Pons (tissue), 1 donor: ENCODE data around the gene FOLR3.
"Not testable (repeated sequence)": the region's sequence is repeated elsewhere in the genome, so short reads cannot be mapped to it uniquely, and the experiment has no call there.

Experiments used
- DNase-seq: peaks from one replicate; pipeline ENCODE4 v3.0.0-alpha.2; 2016; ENCODE audit warnings: low spot score

FOLR3 gene

DNA sequence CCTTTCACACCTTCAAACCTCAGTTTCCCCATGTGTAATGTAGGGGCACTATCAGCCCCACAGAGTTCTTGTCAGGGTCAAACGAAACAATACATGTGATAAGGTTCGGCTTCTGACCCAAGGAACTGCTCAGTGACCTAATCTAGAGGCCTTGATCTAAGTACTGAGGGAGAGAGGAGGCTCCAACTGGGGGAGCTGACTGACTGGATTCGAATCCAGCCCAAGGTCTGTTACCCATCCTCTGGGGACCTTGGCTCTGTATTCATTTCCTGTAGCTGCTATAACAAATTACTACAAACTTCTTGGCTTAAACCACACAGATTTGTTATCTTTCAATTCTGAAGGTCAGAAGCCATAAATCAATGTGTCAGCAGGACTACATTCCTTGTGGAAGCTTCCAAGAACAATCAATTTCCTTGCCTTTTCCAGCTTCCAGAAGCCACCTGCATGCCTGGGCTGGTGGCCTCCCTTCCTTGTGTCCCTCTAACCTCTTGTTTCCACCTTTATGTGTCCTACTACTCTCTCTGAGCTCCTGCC is 12.3 kb upstream of the FOLR3 start:
- no peak for DNase-seq

DNA sequence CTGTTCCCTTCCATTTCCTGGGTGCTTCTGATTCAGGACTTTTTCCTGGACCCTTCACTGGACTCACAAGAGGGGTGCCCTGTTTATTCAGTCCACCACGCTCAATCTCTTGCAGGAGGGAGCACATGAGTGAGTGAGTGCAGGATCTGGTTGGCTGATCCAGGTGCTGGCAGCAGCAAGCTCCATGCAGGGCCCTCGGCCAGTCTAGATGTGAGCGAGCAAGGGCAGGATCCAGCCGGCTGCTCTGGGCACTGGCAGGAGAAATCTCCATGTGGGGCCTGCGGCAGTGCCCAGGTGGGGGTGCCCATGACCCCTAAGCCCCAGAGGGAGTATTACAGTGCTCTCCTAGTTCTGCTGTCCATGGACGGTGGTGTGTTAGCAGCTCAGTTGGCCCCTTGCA is 11.5 kb upstream of the FOLR3 start:
- no peak for DNase-seq

DNA sequence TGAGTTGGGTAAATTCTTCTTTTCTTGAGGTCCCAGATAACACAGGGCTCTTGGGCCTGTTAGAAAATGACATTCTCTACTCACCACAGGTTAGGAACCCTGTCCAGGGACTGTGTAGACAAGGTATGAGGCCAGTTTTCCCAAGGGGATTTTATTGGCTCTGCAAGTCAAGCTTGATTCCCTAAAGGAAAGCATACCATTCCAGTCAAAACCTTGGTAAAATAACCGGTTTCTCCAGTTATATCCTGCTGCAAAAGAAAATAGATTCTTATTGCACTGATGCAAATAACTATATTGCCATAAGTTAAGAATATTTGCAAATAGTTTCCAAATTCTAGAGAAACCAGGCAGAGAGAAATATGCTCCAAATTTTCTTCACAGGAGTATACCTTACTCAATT is 9.6 kb upstream of the FOLR3 start:
- no peak for DNase-seq

DNA sequence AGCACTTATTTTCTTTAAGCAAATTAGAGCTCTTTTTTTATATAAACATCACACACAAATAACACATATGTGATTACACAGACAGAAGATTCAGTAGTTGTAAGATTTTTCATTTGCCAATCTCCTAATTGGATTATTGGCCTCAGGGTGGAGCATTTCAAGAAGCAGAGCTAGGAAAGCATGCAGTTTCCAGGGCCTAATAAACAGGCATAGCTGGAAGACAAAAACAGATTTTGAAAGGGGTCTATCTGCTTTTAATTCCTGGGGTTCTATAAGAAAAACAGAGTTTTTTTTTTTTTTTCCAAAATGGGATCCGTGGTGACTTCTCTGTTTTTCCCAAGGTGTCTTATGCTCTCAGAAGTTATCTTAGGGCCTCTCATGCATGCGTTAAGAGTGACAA is 7.6 kb upstream of the FOLR3 start:
- DNase-seq = no peak

DNA sequence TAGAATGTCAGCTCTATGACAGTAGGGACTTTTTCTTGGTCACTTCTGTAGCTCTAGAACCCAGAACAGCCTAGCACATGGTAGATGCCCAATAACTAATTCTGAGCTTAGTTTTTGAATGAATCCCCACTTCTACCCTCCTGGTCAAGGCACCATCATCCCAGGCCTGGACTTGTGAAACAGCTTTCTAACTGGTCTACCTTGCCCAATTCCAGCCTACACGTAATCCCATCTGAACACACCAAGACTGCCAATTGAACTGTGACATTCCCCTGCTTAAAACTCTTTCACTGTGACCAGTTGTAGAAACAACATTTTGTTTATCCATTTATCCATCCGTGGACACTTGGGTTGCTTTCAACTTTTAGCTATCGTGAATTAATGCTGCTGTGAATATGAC is 6.1 kb upstream of the FOLR3 start:
- no peak for DNase-seq

DNA sequence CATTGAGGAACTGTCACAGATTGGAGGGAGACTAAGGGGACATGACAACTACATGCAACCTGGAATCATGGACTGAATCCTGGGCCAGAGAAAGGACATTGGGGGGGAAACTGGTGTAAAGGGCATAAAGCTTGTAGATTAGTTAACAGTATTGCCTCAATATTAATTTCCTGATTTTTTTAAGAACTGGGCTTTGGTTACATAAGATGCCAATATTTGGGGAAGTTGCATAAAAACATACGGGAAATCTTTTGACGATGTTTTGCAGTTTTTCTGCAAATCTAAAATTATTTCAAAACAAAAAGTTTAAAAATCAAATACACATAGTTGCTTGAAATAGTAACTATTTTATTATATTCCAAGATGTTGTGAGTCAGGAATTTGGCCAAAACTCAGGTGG is 2.9 kb upstream of the FOLR3 start:
- no peak for DNase-seq

DNA sequence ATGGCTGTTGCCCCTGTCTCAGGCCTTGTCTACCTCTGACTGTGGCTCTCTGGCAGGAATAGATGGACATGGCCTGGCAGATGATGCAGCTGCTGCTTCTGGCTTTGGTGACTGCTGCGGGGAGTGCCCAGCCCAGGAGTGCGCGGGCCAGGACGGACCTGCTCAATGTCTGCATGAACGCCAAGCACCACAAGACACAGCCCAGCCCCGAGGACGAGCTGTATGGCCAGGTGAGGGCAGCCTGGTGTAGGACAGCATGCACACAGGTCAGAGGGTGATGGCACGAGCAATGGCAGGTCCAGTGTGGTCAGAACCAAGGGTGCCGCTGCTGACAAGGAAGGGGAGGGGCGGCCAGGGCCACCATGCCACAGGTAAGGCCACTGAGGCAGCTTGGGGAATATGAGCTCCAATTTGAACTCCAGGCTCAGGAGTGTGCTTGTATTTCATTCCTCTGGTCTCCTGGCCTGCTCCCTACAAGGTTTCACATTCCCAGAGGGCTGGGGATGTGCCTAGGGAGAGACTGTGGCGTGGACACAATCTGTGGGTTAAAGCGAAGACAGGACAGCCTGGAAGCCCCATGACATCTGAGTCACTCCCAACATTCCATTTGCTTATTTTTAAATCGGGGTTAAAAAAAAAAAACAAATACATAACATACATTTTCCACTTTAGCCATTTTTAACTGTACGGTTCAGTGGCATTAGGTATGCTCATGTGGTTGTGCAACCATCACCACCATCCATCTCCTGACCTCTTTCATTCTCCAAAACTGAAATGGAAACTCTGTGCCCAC is 562 bp downstream of the FOLR3 start:
- DNase-seq = no peak

DNA sequence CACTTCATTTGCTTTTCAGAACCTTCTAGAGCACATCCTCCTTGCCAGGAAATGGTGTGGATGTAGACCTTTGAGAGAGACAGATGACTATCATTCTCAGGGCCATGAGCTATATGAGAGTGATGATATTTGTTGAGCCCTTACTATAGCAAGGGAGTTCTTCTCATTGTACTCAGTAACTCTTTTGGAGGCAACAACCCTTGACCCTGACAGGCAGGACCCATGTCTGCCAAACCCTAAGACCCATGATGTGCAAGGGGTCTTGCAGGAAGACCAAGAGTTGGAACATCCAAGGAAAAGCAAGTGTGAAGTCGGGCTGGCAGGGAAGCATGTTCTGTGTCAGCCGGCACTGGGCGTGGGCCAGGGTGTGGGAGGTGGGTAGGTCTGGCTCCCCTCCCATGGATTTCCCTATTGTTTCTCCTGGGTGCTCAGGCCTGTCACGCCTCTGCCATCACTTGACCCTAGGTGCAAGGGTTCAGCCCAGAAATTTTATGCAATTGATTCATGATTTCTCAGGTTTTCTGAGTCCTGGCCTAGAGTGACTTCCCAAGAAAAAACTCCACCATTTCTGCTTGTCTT is 1.2 kb downstream of the FOLR3 start:
- DNase-seq = no peak

DNA sequence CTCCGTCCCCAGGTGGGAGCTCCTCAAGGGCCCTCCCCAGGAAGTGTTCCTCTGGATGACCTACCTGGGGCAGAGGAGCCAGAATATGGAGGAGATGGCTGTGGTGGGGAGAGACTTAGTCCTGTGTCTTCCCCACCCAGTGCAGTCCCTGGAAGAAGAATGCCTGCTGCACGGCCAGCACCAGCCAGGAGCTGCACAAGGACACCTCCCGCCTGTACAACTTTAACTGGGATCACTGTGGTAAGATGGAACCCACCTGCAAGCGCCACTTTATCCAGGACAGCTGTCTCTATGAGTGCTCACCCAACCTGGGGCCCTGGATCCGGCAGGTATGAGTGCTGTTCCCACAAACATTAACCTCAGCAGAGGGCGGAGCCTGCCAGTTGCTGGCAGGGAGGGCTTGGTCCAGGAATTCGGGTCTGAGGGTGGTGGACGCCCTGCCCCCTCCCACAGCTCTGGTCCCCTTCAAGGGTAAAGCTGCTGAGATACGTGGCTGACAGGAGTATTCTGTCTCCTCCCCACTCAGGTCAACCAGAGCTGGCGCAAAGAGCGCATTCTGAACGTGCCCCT is 3.4 kb downstream of the FOLR3 start:
- DNase-seq = no peak

DNA sequence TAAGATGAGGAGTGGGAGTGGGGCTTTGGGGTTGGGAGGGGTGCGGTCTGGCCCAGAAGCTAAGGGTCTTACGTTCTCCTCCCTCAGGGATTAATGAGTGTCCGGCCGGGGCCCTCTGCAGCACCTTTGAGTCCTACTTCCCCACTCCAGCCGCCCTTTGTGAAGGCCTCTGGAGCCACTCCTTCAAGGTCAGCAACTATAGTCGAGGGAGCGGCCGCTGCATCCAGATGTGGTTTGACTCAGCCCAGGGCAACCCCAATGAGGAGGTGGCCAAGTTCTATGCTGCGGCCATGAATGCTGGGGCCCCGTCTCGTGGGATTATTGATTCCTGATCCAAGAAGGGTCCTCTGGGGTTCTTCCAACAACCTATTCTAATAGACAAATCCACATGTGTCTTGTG is 4.0 kb downstream of the FOLR3 start:
- DNase-seq = no peak

DNA sequence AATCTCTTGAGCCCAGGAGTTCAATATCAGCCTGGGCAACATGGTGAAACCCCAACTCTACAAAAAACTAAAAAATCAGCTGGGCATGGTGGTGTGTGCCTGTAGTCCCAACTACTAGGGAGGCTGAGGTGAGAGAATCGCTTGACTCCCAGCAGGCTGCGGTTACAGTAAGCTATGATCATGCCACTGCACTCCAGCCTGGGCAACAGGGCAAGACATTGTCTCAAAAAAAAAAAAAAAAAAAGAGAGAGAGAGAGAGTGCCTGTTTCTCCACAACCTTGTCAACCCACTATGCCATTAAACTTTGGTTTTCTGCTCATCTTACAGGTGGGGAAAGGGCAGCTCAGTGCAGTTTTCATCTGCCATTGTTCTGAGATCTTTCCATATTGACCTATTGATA is 5.1 kb downstream of the FOLR3 start:
- DNase-seq = no peak

DNA sequence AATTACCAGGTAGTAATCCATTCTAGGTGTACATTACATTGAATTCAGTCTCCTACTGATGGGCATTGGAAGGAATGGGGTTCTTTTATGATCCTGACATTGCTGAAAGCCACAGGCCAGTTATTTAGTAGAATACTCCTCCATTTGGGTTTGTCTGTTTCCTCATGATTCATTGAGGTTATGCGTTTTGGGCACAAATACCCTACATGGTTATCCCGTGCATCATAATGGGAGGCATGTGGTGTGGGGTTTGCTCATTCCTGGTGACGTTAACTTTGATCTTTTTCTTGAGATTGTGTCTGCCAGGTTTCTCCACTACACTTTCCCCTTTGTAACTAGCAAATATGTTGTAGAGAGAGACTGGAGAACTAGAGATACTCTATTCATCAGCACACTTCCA is 5.5 kb downstream of the FOLR3 start:
- no peak for DNase-seq

DNA sequence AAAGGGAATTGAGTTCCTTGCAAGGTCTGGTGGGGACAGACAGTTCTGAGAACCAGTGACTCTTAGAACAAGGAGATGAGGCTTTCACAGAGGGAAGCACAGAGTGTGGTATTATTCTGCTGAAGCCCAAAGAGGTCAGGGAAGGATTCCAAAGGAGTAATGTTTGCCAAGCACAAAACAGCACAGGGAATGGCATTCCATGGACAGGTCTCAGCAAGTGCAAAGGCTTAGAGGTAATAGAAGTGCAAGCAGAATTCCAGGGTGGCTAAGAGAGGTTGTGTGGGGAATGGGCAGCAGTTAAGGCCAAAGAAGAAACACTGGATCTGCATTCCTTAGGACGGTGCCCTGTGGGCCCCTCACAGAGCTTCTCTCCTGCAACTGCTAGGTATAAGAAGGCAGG is 6.6 kb downstream of the FOLR3 start:
- not testable (repeated sequence) for DNase-seq

DNA sequence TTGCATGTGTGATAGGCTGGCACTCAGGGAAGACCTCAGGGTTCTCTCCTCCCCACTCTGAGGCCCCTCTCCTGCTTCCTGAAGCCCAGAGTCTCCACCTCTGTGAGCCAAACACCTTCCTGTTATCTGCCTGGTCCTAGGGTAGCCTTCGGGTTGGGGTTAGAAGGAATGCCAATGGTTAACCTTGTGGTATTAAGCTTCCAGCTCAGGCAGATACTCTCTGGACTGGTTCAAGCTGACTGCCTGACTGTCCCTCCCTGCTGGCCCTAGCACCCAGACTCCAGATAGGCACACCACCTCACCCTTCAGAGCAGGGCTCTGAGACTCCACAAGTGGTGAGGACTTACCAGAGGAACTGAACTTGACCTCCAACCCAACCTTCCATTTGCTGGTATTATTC is 7.0 kb downstream of the FOLR3 start:
- not testable (repeated sequence) for DNase-seq

DNA sequence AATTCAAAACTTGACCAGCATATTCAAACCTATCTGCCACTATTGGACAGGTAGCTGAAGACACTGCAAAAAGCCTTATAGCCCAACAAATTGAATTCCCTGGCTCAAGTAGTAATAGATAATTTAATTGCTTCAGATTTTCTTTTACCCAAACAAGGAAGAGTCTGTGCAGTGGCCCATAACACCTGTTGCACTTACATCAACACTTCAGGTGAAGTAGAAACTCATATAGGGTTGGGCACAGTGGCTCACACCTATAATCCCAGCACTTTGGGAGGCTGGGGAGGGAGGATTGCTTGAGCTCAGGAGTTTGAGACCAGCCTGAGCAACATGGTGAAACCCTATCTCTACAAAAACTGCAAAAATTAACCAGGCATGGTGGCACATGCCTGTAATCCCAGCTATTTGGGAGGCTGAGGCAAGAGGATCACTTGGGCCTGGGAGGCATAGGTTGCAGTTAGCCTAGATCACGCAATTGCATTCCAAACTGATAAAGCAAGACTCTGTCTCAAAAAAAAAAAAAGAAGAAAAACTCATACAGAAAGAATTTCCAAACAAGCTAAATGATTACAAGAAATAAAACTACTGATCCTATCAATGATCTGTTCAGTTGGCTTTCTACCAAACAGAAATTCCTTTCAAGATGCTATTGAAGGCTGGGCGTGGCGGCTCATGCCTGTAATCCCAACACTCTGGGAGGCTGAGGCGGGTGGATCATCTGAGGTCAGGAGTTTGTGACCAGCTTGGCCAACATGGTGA is 9.5 kb downstream of the FOLR3 start:
- DNase-seq = no peak

DNA sequence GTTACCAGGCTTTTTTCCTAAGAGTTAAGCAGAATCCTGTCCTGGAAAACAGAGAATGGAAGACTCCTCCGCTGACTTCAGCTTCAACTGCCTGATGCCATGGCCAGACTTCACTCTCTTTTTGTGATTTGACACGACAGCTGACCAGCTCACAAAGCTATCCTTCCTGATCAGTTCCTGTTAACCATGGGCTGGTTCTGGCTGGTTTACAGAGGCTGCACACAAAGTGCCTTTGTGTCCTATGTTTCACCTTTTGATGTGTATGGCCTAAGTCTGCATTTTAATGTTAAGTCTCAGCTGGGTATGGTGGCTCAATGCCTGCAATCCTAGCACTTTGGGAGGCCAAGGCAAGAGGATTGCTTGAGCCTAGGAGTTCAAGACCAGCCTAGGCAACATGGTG is 11.1 kb downstream of the FOLR3 start:
- DNase-seq = no peak

DNA sequence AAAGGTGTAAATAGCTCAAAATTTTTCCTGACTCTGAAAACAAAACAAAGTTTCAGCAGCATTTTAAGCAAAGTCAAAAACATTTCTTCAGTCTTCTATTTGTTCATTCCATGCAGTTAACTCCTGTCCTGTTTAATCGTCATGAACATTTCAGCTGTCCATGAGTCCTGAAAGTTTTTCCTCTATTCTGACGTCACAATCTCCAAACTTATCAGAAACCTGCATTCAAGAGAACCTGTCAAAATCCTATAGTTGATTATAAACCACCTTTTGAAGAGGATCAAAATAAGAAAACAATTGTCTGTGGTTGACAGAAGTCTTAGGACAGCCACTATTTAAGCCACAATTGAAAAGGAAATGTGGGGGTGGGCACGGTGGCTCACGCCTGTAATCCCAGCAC is 15.4 kb downstream of the FOLR3 start:
- no peak for DNase-seq

DNA sequence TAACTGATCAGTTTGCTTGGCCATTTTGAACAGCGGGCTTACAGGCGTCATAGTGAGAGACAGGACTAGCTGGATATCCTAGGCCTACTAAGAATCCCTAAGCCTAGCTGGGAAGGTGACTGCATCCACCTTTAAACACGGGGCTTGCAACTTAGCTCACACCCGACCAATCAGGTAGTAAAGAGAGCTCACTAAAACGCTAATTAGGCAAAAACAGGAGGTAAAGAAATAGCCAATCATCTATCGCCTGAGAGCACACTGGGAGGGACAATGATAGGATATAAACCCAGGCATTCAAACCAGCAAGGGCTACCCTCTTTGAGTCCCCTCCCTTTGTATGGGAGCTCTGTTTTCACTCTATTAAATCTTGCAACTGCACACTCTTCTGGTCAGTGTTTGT is 18.3 kb downstream of the FOLR3 start:
- DNase-seq = not testable (repeated sequence)

DNA sequence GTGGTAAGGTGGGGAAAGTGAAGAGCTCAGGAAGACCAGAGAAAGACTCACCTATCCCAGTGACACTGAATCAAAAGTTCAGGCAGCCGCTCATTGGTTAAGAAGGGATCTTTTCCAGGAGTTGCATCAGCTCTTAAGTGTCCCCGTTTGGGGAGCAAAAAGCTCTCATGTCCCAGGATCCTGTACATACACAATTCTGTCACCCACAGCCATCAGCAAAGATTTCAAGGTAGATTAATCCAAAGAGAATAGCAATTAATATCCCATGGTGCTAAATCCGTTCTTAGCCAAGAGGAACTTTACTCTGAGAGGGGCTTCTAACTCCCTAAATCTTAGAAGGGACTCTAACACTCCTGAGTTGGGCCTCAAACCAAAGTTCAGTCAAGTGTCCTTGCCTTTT is 19.3 kb downstream of the FOLR3 start:
- no peak for DNase-seq

DNA sequence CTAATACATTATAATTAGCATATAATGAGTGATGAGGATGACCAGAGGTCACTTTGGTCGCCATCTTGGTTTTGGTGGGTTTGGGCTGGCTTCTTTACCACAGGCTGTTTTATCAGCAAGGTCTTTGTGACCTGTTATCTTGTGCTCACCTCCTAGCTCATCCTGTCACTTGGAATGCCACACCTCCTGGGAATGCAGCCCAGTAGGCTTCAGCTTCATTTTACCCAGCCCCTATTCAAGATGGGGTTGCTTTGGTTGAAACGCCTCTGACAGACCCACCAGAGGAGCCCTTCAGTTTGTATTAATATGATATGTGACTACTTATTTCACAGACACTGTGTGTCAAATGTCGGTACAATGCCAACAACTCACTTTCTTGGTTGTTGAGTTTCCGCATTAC is 20.2 kb downstream of the FOLR3 start:
- DNase-seq = no peak

DNA sequence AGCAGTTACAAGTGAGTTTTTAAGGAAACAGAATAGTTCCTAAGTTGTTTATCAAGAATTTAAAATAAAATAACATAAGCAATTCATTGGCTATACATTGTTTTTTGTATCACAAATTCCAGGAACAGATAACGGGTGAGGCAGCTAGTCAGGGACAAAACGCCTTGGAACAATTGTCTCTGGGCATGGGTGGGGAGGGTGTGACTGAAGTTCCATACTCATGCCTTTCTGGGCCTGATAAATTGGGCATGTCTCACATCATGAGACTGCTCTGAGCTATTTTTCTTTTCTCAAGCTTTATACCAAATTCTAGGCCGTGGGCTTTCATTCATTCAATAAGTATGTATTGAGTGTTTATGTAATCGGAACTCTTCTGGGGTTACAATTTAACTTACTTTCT is 21.6 kb downstream of the FOLR3 start:
- no peak for DNase-seq

DNA sequence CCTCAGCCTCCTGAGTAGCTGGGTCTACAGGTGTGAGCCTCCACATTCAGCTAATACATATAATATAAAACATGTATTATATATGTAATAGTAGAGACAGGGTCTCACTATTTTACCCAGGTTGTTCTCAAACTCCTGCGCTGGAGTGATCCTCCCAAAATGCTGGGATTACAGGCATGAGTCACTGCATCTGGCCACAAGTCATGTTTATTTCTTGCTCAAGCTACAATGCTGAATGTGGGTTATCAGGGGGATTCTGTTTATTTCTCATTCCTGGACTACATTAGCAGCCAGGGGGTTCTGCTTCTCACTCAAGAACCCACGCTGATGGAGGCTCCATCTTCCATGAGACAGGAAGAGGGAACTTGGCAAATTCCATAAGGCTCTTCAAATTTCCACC is 24.8 kb downstream of the FOLR3 start:
- no peak for DNase-seq
